ENCODE data around the gene NOC4L. TPM values are rescaled to one million over a fixed set of nuclear protein-coding genes. Genes with fewer than 3 reads are reported as not detected.

Gene NOC4L
- total RNA-seq, 1 donor from 2014 or later, result 11.1 TPM

GRCh38 chr12:132168311-132169031 lies 24.2 kb downstream of the NOC4L start:
- no peak for DNase-seq (ENCODE audit: low read depth)

- DNase-seq (ENCODE audit: low read depth), result no peak
Observed at GRCh38 chr12:132169376-132169775, 25.1 kb downstream of the NOC4L start.

GRCh38 chr12:132170094-132170636 lies 25.9 kb downstream of the NOC4L start:
- DNase-seq (ENCODE audit: low read depth), result no peak

GRCh38 chr12:132170637-132171292 lies 26.5 kb downstream of the NOC4L start:
- DNase-seq (ENCODE audit: low read depth), result no peak

GRCh38 chr12:132171293-132171967 lies 27.2 kb downstream of the NOC4L start:
- DNase-seq (ENCODE audit: low read depth), result no peak

- DNase-seq (ENCODE audit: low read depth), result no peak
Observed at GRCh38 chr12:132171968-132172521, 27.8 kb downstream of the NOC4L start.

GRCh38 chr12:132172619-132173018 lies 28.4 kb downstream of the NOC4L start:
- DNase-seq (ENCODE audit: low read depth), result no peak

GRCh38 chr12:132173135-132174014 lies 29.1 kb downstream of the NOC4L start:
- no peak for DNase-seq (ENCODE audit: low read depth)

- DNase-seq (ENCODE audit: low read depth), result no peak
Observed at GRCh38 chr12:132174015-132174838, 30.0 kb downstream of the NOC4L start.

GRCh38 chr12:132174839-132175490 lies 30.7 kb downstream of the NOC4L start:
- no peak for DNase-seq (ENCODE audit: low read depth)

GRCh38 chr12:132175496-132176384 lies 31.5 kb downstream of the NOC4L start:
- DNase-seq (ENCODE audit: low read depth), result no peak

- no peak for DNase-seq (ENCODE audit: low read depth)
Observed at GRCh38 chr12:132176385-132176919, 32.2 kb downstream of the NOC4L start.

- no peak for DNase-seq (ENCODE audit: low read depth)
Observed at GRCh38 chr12:132176920-132177551, 32.8 kb downstream of the NOC4L start.

- DNase-seq (ENCODE audit: low read depth), result no peak
Observed at GRCh38 chr12:132178316-132178715, 34.1 kb downstream of the NOC4L start.

- no peak for DNase-seq (ENCODE audit: low read depth)
Observed at GRCh38 chr12:132178801-132179401, 34.6 kb downstream of the NOC4L start.

GRCh38 chr12:132179431-132180362 lies 35.4 kb downstream of the NOC4L start:
- no peak for DNase-seq (ENCODE audit: low read depth)
